Measurements from ENCODE around the gene MTCH2. TPM values are rescaled to one million over a fixed set of nuclear protein-coding genes. Genes with fewer than 3 reads are reported as not detected.

Gene MTCH2
- total RNA-seq, 6 experiments from 2014 or later = 132 to 163 (median 143) TPM

- H3K27ac Mint-ChIP-seq = no peak overlapping the region
- no peaks in the 10 kb centered on the region; the same call in 1 of the 2 replicates for H3K27me3 Mint-ChIP-seq (ENCODE audit: insufficient read depth)
These were observed 10.9 kb downstream of the MTCH2 start for GRCh38 chr11:47631473-47631872.

GRCh38 chr11:47628026-47628425, 14.3 kb downstream of the MTCH2 start:
- H3K27me3 Mint-ChIP-seq (ENCODE audit: insufficient read depth) = no peaks in the 10 kb centered on the region; the same call in 1 of the 2 replicates
- H3K27ac Mint-ChIP-seq = no peak overlapping the region
- H3K9me3 Mint-ChIP-seq = no peaks in the 10 kb centered on the region
- TF ChIP-seq CTCF (IDR thresholded peaks at IDR 0.05) = no peak
- H3K4me1 Mint-ChIP-seq (ENCODE audit: low read depth) = no peaks in the 10 kb centered on the region
- peaks cover 39% of the 10 kb centered on the region for H3K36me3 Mint-ChIP-seq (ENCODE audit: low read depth)
- no peak overlapping the region for H3K4me3 Mint-ChIP-seq
- DNase-seq = no peak

More at GRCh38 chr11:47631473-47631872, 10.9 kb downstream of the MTCH2 start:
- no peaks in the 10 kb centered on the region for H3K4me1 Mint-ChIP-seq (ENCODE audit: low read depth)
- no peaks in the 10 kb centered on the region for H3K9me3 Mint-ChIP-seq
- no peak overlapping the region for H3K4me3 Mint-ChIP-seq
- H3K36me3 Mint-ChIP-seq (ENCODE audit: low read depth) = peaks cover 36% of the 10 kb centered on the region
- DNase-seq = no peak
- TF ChIP-seq CTCF (IDR thresholded peaks at IDR 0.05) = no peak

- no peak for TF ChIP-seq CTCF (IDR thresholded peaks at IDR 0.05)
- Mint-ChIP-seq H3K27ac (no peak overlapping the region), H3K36me3 (ENCODE audit: low read depth) (peaks cover 32% of the 10 kb centered on the region), H3K4me3 (no peak overlapping the region), H3K27me3 (ENCODE audit: insufficient read depth) (no peaks in the 10 kb centered on the region; the same call in 1 of the 2 replicates), H3K4me1 (ENCODE audit: low read depth) (no peaks in the 10 kb centered on the region), H3K9me3 (no peaks in the 10 kb centered on the region)
- DNase-seq = no peak
These were observed 16.1 kb downstream of the MTCH2 start for GRCh38 chr11:47626234-47626633.

- Mint-ChIP-seq H3K4me3 (no peak overlapping the region), H3K9me3 (no peaks in the 10 kb centered on the region), H3K36me3 (ENCODE audit: low read depth) (peaks cover 15% of the 10 kb centered on the region), H3K4me1 (ENCODE audit: low read depth) (peaks cover 21% of the 10 kb centered on the region), H3K27me3 (ENCODE audit: insufficient read depth) (no peaks in the 10 kb centered on the region), H3K27ac (no peak overlapping the region)
- TF ChIP-seq CTCF (IDR thresholded peaks at IDR 0.05) = no peak
- DNase-seq = no peak
These were observed 21.5 kb downstream of the MTCH2 start for GRCh38 chr11:47620836-47621378.

- Mint-ChIP-seq H3K36me3 (ENCODE audit: low read depth) (peaks cover 12% of the 10 kb centered on the region; the same call in 1 of the 2 replicates), H3K27ac (peak overlapping the region; percentile 53), H3K4me1 (ENCODE audit: low read depth) (peaks cover 21% of the 10 kb centered on the region), H3K9me3 (no peaks in the 10 kb centered on the region), H3K27me3 (ENCODE audit: insufficient read depth) (peaks cover 2% of the 10 kb centered on the region; the same call in 1 of the 2 replicates), H3K4me3 (no peak overlapping the region; the same call in 1 of the 2 replicates)
- TF ChIP-seq CTCF (IDR thresholded peaks at IDR 0.05) = peak; percentile 46; the same call in 1 of the 2 replicates
- peak; percentile 37 for DNase-seq
These were observed 24.9 kb downstream of the MTCH2 start for GRCh38 chr11:47617417-47617809.
